K562 (cell line): ENCODE results near the gene DCAF10. TPM values are rescaled to one million over a fixed set of nuclear protein-coding genes. Genes with fewer than 3 reads are reported as not detected.
A peak's percentile ranks its signal among the peaks of the same experiment; 100 is the strongest.

ENCODE experiments used
- CHD4 ChIP-seq: fragments of 200-600 bp; sonication (generic); IDR thresholded peaks from 3 replicates; pipeline ENCODE4 v1.6.1; 2012; ENCODE audit warnings: low read depth, mild to moderate bottlenecking, mixed read lengths, low read length, inconsistent platforms; ENCODE audit not compliant: insufficient read depth, insufficient replicate concordance, poor library complexity, severe bottlenecking
- CSDE1 ChIP-seq, 2 experiments: fragments of 450-650 bp; IDR thresholded peaks; 2 replicates each; pipeline ENCODE4 v1.6.1; 2016; ENCODE audit warnings: mild to moderate bottlenecking in 1 of 2
- JUN ChIP-seq, 2 experiments: sonication (generic) in 1 of 2; formaldehyde crosslinking in 1 of 2; IDR thresholded peaks; 2 replicates each; pipeline versions ENCODE4 v1.6.1 to v1.8.0; 2012 to 2022; ENCODE audit warnings: borderline replicate concordance in 2 of 2, mild to moderate bottlenecking in 2 of 2, improper control_type of control experiment in 1 of 2, low read depth in 1 of 2, low read length in 1 of 2, missing genetic modification reagents in 1 of 2
- MCM5 ChIP-seq: fragments of 450-650 bp; IDR thresholded peaks from 2 replicates; pipeline ENCODE4 v1.6.1; 2016; ENCODE audit warnings: low read depth
- POLR2H ChIP-seq: IDR thresholded peaks from 2 replicates; pipeline ENCODE4 v1.6.1; 2016; ENCODE audit warnings: missing genetic modification characterization, low read depth, mild to moderate bottlenecking, control low read depth, missing compliant biosample characterization, moderate library complexity
- PTTG1 ChIP-seq: fragments of 450-650 bp; IDR thresholded peaks from 2 replicates; pipeline ENCODE4 v1.6.1; 2016; ENCODE audit warnings: low read depth, mild to moderate bottlenecking, missing genetic modification characterization, missing compliant biosample characterization
- RB1 ChIP-seq: fragments of 450-650 bp; IDR thresholded peaks from 2 replicates; pipeline ENCODE4 v1.6.1; 2017; ENCODE audit warnings: low read depth, mild to moderate bottlenecking
- RHOXF2B ChIP-seq: fragments of 250-450 bp; sonication (Bioruptor Pico); conservative IDR thresholded peaks from 2 replicates; pipeline ENCODE4 v1.5.1; 2021
- SNIP1 ChIP-seq: fragments of 450-650 bp; IDR thresholded peaks from 2 replicates; pipeline ENCODE4 v1.7.1; 2017; ENCODE audit warnings: low read depth, mild to moderate bottlenecking
- SPI1 ChIP-seq: IDR thresholded peaks from 2 replicates; pipeline ENCODE4 v1.6.1; 2011; ENCODE audit warnings: low read depth, low read length, control low read depth, borderline replicate concordance
- ZFP36 ChIP-seq: fragments of 150-350 bp; IDR thresholded peaks from 2 replicates; pipeline ENCODE4 v1.6.1; 2018; ENCODE audit warnings: low read length, low read depth; ENCODE audit not compliant: partially characterized antibody
- ZKSCAN8 ChIP-seq: fragments of 200-800 bp; sonication (Bioruptor generic); IDR thresholded peaks from 2 replicates; pipeline ENCODE4 v1.6.1; 2016; ENCODE audit warnings: missing genetic modification characterization, missing compliant biosample characterization
- ZNF224 ChIP-seq: sonication (generic); formaldehyde crosslinking; IDR thresholded peaks from 2 replicates; pipeline ENCODE4 v1.8.0; 2022; ENCODE audit warnings: mild to moderate bottlenecking, missing genetic modification reagents
- polyA plus RNA-seq, 8 experiments: library from polyadenylated mRNA; depleted of rRNA in 4 of 8; stranded (reverse) in 5 of 8; unstranded in 3 of 8; fragments of >200 nt; fragmentation: Nextera tagmentation in 2 of 8; fragmentation: Illumina TruSeq in 1 of 8; extraction: Ambion mirVana in 2 of 8; extraction: Trizol in 1 of 8; gene quantifications; 2 replicates each; pipeline versions ENCODE4 v1.2.1 to v1.2.3, GENCODE V29; 2011 to 2014; ENCODE audit warnings: inconsistent platforms in 1 of 8, missing spikeins in 1 of 8
- total RNA-seq, 7 experiments: library from RNA; depleted of rRNA in 6 of 7; stranded (reverse); fragments of >200 nt in 6 of 7; fragmentation: Illumina TruSeq in 2 of 7; extraction: Trizol in 2 of 7; gene quantifications; 2 replicates each; pipeline versions ENCODE4 v1.2.1 to v1.2.3, GENCODE V29; 2011 to 2021; ENCODE audit warnings: low replicate concordance in 1 of 7
- TF ChIP-seq, protein P1 (sequence below): fragments of 250-450 bp; sonication (Bioruptor Pico); IDR thresholded peaks from 2 replicates; pipeline ENCODE4 v1.4.0; 2020
- TF ChIP-seq, protein P2 (sequence below): sonication (generic); formaldehyde crosslinking; IDR thresholded peaks from 2 replicates; pipeline ENCODE4 v1.8.0; 2022; ENCODE audit warnings: missing genetic modification reagents, mild to moderate bottlenecking, borderline replicate concordance
- TF ChIP-seq, protein P3 (sequence below), 2 experiments: fragments of 200-800 bp in 1 of 2; sonication (Bioruptor generic) in 1 of 2; sonication (generic) in 1 of 2; formaldehyde crosslinking in 1 of 2; IDR thresholded peaks in 1 of 2; conservative IDR thresholded peaks in 1 of 2; 2 replicates each; pipeline versions ENCODE4 v1.5.0 to v1.6.1; 2016 to 2020; ENCODE audit warnings: missing compliant biosample characterization in 1 of 2, missing genetic modification characterization in 1 of 2, missing genetic modification reagents in 1 of 2
- TF ChIP-seq, protein P4 (sequence below), 2 experiments: fragments of 450-650 bp in 1 of 2; sonication (generic) in 1 of 2; formaldehyde crosslinking in 1 of 2; IDR thresholded peaks in 1 of 2; conservative IDR thresholded peaks in 1 of 2; 2 replicates each; pipeline versions ENCODE4 v1.6.1 to v1.8.1; 2016 to 2023; ENCODE audit warnings: mild to moderate bottlenecking in 2 of 2, moderate library complexity in 2 of 2, inconsistent platforms in 1 of 2, missing genetic modification reagents in 1 of 2

Gene DCAF10
- total and polyA plus RNA-seq, 9 of the 15 experiments (the other 6 are each of a cell fraction or from before 2014, with no cell fraction given): 6.8 to 40.1 (median 16.9) TPM

DNA sequence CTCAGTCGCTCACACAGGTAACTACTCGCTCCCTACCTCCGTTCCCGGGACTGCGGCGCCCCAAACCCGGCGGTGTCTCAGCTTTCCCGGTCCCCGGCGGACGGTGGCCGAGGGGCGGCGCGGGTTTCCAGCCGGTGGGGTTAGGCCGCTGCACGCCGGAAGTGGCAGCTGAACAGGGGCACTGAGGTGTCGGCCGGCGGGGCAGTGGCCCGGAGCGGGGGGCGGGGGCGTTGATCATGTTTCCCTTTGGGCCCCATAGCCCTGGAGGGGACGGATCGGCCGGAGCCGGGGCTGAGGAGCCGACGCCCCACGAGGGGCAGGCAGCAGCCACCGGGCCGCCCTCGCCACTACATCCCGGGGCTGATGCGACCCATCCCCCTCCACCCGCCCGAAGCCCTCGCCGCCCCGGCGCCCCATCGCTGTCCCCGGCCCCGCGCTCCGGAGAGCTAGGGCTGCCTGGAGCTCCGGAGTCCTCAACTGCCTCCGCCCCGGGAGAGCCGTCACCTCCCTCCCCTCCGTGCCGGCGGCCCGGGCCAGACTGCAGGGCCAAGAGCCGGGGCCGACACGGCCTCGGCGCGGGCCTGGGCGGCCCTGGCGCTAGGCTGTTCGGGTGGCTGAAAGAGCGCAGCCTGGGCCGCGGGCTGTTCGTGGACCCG, at the start of gene DCAF10 (continued):
- TF ChIP-seq, protein P1, sequence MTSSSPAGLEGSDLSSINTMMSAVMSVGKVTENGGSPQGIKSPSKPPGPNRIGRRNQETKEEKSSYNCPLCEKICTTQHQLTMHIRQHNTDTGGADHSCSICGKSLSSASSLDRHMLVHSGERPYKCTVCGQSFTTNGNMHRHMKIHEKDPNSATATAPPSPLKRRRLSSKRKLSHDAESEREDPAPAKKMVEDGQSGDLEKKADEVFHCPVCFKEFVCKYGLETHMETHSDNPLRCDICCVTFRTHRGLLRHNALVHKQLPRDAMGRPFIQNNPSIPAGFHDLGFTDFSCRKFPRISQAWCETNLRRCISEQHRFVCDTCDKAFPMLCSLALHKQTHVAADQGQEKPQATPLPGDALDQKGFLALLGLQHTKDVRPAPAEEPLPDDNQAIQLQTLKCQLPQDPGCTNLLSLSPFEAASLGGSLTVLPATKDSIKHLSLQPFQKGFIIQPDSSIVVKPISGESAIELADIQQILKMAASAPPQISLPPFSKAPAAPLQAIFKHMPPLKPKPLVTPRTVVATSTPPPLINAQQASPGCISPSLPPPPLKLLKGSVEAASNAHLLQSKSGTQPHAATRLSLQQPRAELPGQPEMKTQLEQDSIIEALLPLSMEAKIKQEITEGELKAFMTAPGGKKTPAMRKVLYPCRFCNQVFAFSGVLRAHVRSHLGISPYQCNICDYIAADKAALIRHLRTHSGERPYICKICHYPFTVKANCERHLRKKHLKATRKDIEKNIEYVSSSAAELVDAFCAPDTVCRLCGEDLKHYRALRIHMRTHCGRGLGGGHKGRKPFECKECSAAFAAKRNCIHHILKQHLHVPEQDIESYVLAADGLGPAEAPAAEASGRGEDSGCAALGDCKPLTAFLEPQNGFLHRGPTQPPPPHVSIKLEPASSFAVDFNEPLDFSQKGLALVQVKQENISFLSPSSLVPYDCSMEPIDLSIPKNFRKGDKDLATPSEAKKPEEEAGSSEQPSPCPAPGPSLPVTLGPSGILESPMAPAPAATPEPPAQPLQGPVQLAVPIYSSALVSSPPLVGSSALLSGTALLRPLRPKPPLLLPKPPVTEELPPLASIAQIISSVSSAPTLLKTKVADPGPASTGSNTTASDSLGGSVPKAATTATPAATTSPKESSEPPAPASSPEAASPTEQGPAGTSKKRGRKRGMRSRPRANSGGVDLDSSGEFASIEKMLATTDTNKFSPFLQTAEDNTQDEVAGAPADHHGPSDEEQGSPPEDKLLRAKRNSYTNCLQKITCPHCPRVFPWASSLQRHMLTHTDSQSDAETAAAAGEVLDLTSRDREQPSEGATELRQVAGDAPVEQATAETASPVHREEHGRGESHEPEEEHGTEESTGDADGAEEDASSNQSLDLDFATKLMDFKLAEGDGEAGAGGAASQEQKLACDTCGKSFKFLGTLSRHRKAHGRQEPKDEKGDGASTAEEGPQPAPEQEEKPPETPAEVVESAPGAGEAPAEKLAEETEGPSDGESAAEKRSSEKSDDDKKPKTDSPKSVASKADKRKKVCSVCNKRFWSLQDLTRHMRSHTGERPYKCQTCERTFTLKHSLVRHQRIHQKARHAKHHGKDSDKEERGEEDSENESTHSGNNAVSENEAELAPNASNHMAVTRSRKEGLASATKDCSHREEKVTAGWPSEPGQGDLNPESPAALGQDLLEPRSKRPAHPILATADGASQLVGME (CRISPR knock-in tag): peak; percentile 64; the same call in 1 of the 2 replicates
- TF ChIP-seq SNIP1 (no peak), MCM5 (no peak), POLR2H (tag) (no peak), JUN (IDR thresholded peaks at IDR 0.05; ENCODE audit: borderline replicate concordance, low read depth, low read length) (peak; percentile 73; the same call in 1 of the 2 replicates), JUN (CRISPR knock-in tag; IDR thresholded peaks at IDR 0.05; ENCODE audit: borderline replicate concordance) (0 out of 2 replicates have a peak, but pooled peaks have one; percentile 12), RB1 (peak; percentile 98), CHD4 (no peak), CSDE1 (IDR thresholded peaks at IDR 0.05) (no peak; a peak in 1 of 4 replicates), ZFP36 (peak; percentile 52), SPI1 (no peak), PTTG1 (tag) (no peak), ZKSCAN8 (CRISPR knock-in tag) (no peak), ZNF224 (0 out of 2 replicates have a peak, but pooled peaks have one; percentile 3), RHOXF2B (CRISPR knock-in tag) (no peak)
- TF ChIP-seq, protein P2, sequence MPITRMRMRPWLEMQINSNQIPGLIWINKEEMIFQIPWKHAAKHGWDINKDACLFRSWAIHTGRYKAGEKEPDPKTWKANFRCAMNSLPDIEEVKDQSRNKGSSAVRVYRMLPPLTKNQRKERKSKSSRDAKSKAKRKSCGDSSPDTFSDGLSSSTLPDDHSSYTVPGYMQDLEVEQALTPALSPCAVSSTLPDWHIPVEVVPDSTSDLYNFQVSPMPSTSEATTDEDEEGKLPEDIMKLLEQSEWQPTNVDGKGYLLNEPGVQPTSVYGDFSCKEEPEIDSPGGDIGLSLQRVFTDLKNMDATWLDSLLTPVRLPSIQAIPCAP (CRISPR knock-in tag): no peak
- TF ChIP-seq, protein P3, sequence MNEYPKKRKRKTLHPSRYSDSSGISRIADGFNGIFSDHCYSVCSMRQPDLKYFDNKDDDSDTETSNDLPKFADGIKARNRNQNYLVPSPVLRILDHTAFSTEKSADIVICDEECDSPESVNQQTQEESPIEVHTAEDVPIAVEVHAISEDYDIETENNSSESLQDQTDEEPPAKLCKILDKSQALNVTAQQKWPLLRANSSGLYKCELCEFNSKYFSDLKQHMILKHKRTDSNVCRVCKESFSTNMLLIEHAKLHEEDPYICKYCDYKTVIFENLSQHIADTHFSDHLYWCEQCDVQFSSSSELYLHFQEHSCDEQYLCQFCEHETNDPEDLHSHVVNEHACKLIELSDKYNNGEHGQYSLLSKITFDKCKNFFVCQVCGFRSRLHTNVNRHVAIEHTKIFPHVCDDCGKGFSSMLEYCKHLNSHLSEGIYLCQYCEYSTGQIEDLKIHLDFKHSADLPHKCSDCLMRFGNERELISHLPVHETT (CRISPR knock-in tag; conservative IDR thresholded peaks at IDR 0.05 in 1 of 2, IDR thresholded peaks at IDR 0.05 in 1 of 2): peak; percentile 50 to 93; a peak in 2 of 4 replicates
- TF ChIP-seq, protein P4, sequence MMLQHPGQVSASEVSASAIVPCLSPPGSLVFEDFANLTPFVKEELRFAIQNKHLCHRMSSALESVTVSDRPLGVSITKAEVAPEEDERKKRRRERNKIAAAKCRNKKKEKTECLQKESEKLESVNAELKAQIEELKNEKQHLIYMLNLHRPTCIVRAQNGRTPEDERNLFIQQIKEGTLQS (IDR thresholded peaks at IDR 0.05): peak; percentile 37; the same call in 1 of the 2 replicates
- TF ChIP-seq, protein P4 (CRISPR knock-in tag; conservative IDR thresholded peaks at IDR 0.05): no peak
